ENCODE data around the gene COL27A1.

DNA sequence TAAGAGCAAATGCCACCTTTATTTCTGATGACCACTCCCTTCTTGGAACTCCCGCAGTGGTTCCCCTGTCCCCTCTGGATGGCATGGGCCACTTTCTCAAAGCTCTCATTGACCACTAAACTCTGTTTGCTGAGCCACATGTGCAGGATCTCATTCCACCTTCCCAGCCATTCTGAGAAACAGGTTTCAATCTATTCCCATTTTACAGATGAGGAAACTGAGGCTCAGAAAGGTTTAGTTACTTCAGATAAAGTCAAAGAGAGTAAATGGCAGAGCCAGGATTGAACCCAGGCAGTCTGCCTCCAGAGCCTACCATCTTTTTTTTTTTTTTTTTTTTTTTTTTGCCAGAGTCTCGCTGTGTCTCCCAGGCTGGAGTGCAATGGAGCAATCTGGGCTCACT lies 24.2 kb downstream of the COL27A1 start:
- TF ChIP-seq, protein P1, sequence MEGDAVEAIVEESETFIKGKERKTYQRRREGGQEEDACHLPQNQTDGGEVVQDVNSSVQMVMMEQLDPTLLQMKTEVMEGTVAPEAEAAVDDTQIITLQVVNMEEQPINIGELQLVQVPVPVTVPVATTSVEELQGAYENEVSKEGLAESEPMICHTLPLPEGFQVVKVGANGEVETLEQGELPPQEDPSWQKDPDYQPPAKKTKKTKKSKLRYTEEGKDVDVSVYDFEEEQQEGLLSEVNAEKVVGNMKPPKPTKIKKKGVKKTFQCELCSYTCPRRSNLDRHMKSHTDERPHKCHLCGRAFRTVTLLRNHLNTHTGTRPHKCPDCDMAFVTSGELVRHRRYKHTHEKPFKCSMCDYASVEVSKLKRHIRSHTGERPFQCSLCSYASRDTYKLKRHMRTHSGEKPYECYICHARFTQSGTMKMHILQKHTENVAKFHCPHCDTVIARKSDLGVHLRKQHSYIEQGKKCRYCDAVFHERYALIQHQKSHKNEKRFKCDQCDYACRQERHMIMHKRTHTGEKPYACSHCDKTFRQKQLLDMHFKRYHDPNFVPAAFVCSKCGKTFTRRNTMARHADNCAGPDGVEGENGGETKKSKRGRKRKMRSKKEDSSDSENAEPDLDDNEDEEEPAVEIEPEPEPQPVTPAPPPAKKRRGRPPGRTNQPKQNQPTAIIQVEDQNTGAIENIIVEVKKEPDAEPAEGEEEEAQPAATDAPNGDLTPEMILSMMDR (IDR thresholded peaks at IDR 0.05; ENCODE audit: borderline replicate concordance, extremely low read depth, low read length, poor library complexity, severe bottlenecking), result no peak
- no peak for TF ChIP-seq EZH2 (IDR thresholded peaks at IDR 0.05; ENCODE audit: borderline replicate concordance, low read depth, low read length, severe bottlenecking)
